Breast epithelium (tissue), 3 donors: ENCODE results near the gene CMTM8.

Experiments used
- POLR2A ChIP-seq: fragments of 450-650 bp; IDR thresholded peaks from one replicate; pipeline ENCODE4 v1.6.1; 2016; ENCODE audit warnings: antibody characterized with exemption, mild to moderate bottlenecking, moderate library complexity
- TF ChIP-seq, protein P1 (sequence below), 3 donors: fragments of 450-650 bp; IDR thresholded peaks; one replicate each; pipeline ENCODE4 v1.5.1; 2016 to 2017; ENCODE audit warnings: antibody characterized with exemption in 3 of 3, mild to moderate bottlenecking in 3 of 3, moderate library complexity in 3 of 3

DNA sequence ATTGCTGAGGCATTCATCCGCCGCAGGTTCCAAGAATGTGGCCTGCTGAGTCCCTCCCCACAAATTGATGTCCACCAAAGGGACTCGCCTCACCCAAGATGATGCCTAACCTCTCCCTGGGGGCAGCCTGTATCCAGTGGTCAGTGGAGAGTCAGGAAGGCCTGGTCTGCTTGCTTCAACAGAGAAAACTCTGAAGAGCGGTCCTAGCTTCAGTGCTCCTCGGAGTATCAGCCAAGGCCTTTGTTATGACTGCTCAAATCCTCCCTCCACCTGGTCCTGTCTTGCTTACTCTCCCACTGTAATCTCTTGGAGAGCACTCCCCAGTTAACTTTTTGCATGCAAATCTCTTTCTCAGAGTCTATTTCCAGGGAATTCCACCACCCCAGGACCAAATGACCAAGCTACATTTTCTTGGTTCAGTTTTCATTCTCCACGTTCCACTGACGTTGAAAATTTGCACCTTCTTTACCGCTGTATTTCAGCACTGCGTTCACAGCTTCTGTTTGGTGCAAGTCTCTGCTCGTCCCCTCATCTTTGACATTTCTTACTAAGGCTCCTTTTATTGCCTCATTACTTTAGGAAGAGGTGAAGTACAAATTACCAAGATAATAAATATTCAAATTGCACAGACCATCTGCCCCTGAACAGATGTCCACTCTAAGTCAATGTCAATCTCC lies 175.5 kb downstream of the CMTM8 start:
- TF ChIP-seq, protein P1, sequence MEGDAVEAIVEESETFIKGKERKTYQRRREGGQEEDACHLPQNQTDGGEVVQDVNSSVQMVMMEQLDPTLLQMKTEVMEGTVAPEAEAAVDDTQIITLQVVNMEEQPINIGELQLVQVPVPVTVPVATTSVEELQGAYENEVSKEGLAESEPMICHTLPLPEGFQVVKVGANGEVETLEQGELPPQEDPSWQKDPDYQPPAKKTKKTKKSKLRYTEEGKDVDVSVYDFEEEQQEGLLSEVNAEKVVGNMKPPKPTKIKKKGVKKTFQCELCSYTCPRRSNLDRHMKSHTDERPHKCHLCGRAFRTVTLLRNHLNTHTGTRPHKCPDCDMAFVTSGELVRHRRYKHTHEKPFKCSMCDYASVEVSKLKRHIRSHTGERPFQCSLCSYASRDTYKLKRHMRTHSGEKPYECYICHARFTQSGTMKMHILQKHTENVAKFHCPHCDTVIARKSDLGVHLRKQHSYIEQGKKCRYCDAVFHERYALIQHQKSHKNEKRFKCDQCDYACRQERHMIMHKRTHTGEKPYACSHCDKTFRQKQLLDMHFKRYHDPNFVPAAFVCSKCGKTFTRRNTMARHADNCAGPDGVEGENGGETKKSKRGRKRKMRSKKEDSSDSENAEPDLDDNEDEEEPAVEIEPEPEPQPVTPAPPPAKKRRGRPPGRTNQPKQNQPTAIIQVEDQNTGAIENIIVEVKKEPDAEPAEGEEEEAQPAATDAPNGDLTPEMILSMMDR (IDR thresholded peaks at IDR 0.05), result no peak
- no peak for TF ChIP-seq POLR2A
